NK-92 treated with Interleukin-12 subunit alpha and Interleukin-12 subunit beta, amount 100 ng/mL, for 24 hours (cell line): ENCODE results near the gene TAF1L.

Experiments used
- DNase-seq: peaks from one replicate; lab custom pipeline; 2025; lab: John Stamatoyannopoulos, UW

Gene TAF1L

GRCh38 chr9:32590898-32591297 is 44.6 kb downstream of the TAF1L start:
- DNase-seq: no peak

GRCh38 chr9:32590476-32590875 is 45.0 kb downstream of the TAF1L start:
- DNase-seq: no peak

- DNase-seq: no peak
These were observed 46.3 kb downstream of the TAF1L start for GRCh38 chr9:32589083-32589723.

GRCh38 chr9:32587901-32588300 is 47.6 kb downstream of the TAF1L start:
- peak; percentile 22 for DNase-seq

- no peak for DNase-seq
These were observed 50.7 kb downstream of the TAF1L start for GRCh38 chr9:32584784-32585183.

DNA sequence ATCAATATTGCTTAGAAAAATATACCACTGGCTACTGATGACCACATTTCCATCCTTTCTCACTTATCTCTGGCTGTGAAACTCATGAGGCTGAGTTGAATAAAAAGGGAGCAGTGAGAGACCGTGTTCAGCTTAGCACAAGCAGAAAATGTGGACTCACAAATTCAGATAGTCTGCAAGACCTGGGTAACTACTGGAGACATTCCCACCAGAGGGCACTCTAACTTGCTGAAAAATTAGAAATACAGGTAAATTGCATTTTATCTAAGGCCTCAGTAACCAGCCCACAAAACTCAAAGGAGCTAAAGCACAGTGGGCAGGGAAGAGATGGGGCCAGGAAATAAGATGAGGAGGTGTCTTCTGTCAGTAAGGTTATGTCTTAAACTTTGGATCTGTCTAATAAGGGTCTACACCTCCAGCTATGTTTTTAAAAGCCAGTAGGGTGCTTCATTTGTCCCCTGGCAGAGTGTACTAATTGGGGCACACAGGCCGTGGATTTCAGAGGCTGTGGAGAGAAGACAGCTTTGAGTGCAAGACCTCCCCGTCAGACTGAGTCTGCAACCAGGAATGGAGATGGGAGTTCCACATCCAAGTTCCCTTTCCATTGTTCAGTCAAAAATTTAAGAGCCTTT is 53.8 kb downstream of the TAF1L start:
- DNase-seq: no peak

GRCh38 chr9:32580631-32581300 is 54.7 kb downstream of the TAF1L start:
- no peak for DNase-seq

DNA sequence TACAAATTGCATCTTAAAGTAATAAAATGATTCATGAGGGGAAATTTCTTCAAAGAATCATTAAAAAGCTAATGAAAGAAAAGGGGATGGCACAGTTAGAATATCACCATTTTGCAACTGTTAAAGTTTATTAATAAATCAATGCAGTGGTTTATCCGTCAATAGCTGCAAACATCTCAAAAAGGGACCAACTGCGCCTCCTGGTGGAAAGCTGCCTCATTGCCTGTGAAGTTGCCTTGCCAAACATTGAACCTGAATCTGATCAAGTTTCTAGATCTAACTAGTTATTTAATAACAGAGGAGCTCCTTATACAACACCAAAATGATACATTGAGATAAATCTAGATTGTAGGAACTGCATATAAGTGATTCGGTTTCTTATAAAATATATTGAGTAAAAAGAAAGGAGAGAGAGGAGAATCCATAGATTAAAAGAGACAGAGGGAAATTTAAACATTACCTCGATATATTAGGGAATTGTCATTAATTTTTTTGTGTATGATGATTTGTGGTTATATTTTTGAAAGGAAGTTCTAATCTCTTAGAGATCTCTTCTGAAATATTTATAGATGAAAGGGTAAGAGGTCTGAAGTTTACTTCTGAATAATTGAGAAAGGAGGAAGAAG is 55.6 kb downstream of the TAF1L start:
- peak; percentile 27 for DNase-seq
